HG02610 (cell line): ENCODE measurements around the gene BICD1.

Source experiments
- ATAC-seq: cut with Tn5 transposase; IDR thresholded peaks from one replicate; pipeline ENCODE4 v1.9.1; 2021; ENCODE audit warnings: mild to moderate bottlenecking, moderate library complexity; ENCODE audit not compliant: unreplicated experiment

Gene BICD1

GRCh38 chr12:32139064-32139421, 32.4 kb downstream of the BICD1 start:
- peak; percentile 90 for ATAC-seq

DNA sequence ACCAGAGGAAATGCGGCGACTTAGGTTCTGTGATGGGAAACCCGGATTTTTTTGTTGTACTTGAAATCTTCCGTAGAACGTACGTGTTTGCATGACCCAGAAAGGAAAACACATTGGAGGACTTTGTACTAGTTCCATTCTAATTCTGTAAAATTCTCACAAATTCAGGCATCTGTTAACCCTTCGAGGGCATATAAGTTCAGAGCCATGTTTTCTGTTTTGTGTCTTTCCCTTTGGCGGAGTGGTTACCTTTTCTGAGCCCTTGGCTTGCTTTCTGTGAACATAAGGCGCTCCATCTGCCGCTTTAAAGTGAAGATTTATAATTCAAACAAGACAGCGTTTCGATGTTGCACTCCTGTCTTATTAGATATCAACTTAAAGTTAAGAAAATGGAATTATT, 34.2 kb downstream of the BICD1 start:
- ATAC-seq, result no peak

DNA sequence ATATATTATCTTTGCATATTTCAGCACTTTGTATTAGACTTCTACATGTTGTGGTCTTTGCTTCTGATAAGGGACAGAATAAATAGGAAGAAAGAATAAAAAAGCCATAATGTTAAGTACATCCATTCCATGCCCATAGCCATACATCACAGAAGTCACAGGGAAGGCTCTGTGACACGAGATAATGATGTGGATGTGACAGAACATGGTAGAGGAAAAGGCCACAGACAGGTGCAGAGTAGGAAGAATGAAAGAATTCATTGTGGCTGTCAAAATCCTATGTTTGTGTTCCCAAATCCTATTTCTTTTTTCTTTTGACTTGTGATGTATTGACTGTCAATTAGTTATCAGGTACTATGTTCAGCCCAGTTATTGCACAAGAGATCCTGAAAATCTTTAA, 38.4 kb downstream of the BICD1 start:
- ATAC-seq, result no peak

DNA sequence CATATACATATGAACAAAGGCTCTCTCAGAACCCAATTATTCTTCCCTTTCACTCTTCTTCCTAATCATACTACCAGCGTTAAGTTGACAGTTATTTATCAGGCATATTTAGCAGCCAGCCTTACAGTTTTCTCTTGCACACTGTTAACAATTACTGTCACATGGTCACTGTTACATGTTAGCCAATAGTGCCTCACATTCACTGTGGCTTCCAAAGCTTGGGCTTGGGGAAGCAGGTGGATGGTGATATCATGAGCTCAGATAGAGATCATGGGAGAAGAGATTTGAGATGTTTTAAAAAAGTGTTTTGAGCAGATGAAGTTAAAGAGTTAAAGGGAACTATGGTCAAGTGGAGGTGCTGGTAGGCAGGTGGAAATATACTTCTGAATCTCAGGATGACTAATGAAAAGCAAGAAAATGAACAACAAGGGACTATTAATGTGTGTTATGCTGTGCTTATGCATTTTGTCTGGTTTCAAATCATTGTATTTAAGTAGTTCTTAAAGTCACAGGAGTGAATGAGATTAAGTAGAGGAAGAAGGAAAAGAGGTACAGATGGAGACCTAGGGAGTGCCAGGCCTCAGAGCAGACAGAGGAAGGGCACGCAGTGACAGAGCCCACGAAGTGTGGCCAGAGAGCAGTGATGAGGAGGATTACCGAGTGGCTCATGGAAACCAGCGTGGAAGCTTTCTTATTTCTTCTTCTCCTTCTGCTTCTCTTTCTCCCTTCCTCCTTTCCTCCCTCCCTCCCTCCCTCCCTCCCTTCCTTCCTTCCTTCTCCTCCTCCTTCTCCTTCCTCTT, 39.6 kb downstream of the BICD1 start:
- peak; percentile 96 for ATAC-seq

GRCh38 chr12:32148372-32148771, 41.7 kb downstream of the BICD1 start:
- ATAC-seq, result no peak

- ATAC-seq, result no peak
Observed at GRCh38 chr12:32149489-32149888, 42.8 kb downstream of the BICD1 start.

DNA sequence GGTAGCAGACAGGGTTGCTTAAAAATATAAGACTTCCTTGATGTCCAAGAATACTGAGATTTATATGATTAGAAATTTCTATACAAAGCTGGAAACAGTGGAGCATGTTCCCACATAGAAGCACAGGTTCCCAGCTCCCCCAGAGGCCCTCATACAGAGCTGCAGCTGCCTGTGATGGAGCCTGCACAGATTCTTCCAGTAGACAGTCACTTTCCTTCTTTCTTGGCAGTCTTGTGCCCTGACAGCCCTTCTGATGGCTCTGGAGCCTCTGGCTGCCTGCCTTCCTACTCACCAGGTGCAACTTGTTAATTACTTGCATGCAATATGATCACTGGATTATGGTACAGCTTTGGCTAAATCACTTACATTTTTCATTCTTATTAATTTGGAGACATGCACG, 44.4 kb downstream of the BICD1 start:
- ATAC-seq, result no peak

- ATAC-seq, result no peak
Observed at GRCh38 chr12:32151552-32151951, 44.9 kb downstream of the BICD1 start.

- no peak for ATAC-seq
Observed at GRCh38 chr12:32155041-32155440, 48.4 kb downstream of the BICD1 start.

- no peak for ATAC-seq
Observed at GRCh38 chr12:32155961-32156529, 49.4 kb downstream of the BICD1 start.

GRCh38 chr12:32158525-32158924, 51.9 kb downstream of the BICD1 start:
- no peak for ATAC-seq

GRCh38 chr12:32159381-32159780, 52.7 kb downstream of the BICD1 start:
- ATAC-seq, result no peak

DNA sequence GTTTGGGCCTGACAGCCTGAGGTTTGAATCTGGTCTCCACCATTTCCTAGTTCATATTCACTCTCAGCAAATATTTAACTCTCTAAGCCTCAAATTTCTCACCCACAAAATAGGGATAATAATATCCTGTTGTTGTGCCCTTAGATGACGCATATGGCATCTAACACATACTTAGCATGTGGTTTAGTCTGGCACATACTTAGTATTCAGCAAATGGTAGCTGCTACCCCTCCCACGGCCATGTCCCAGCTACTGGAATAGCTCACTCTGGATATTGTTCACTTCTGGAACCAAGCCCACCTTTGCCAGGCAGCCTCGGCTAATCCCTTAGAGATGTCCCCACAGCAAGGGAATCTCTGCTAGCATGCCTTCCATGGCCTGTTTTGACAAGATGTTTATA, 53.3 kb downstream of the BICD1 start:
- no peak for ATAC-seq

GRCh38 chr12:32161058-32161457, 54.4 kb downstream of the BICD1 start:
- no peak for ATAC-seq

- ATAC-seq, result no peak
Observed at GRCh38 chr12:32163596-32163995, 56.9 kb downstream of the BICD1 start.

GRCh38 chr12:32166510-32166909, 59.9 kb downstream of the BICD1 start:
- no peak for ATAC-seq

GRCh38 chr12:32170437-32170998, 63.9 kb downstream of the BICD1 start:
- no peak for ATAC-seq

DNA sequence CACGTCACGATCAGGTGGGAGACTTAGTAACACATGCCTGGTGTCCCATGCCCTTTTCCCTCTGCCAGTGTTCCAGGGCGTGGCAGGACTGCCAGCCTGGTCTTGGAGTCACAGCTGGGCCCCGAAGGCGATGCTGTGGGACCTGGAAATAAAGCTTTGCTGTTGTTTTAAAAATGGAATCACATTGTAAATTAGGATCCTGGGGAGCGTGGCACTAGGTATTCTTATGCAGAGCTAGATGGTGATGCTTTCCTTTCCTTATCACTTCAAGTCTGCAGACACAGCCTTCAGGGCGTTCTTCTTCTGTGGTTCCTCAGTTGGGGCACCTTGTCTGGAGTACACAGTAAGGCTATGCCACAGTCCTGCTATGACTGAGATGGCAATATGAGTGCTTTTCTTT, 64.6 kb downstream of the BICD1 start:
- no peak for ATAC-seq

GRCh38 chr12:32176606-32177005, 70.0 kb downstream of the BICD1 start:
- no peak for ATAC-seq

- ATAC-seq, result no peak
Observed at GRCh38 chr12:32178341-32179010, 71.8 kb downstream of the BICD1 start.

DNA sequence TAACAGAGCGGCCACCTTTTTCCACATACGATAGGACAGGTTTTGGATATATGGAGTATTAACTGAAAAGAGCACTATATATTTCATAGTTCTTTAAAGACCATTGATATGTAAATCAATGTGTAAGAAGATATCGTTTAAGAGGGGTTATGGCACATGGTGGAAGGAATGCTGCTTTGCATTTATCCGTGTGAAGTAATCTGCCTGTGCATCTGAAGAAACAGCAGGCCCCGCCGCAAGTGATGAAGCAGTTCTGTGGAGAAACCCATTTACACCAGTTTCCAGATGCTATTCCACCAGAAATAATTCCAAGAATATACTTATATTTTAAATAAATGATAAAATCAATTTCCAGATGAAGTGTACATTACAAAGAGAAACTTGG, 72.4 kb downstream of the BICD1 start:
- ATAC-seq, result no peak
